Measurements from ENCODE around the gene TMEM187. TPM values are rescaled to one million over a fixed set of nuclear protein-coding genes. Genes with fewer than 3 reads are reported as not detected.

Gene TMEM187
- total and polyA plus RNA-seq, 2 of the 4 experiments (the other 2 are of a cell fraction) = 3.4 to 6.2 TPM

GRCh38 chrX:153945956-153946943 is 26.3 kb upstream of the TMEM187 start (continued):
- TF ChIP-seq MAFK (IDR thresholded peaks at IDR 0.05; ENCODE audit: low read depth, low read length) = no peak

GRCh38 chrX:153947009-153947769 is 25.4 kb upstream of the TMEM187 start:
- Histone ChIP-seq H3K18ac (ENCODE audit: low read depth, low read length) (no peak overlapping the region), H2BK20ac (ENCODE audit: low read depth, low read length) (no peak overlapping the region), H2AK5ac (ENCODE audit: low read depth, low read length) (no peak overlapping the region), H3K56ac (ENCODE audit: extremely low read depth, insufficient read depth, low read length) (no peak overlapping the region), H3K14ac (replicated peaks; ENCODE audit: low read depth, low read length) (no peak overlapping the region), H3K36me3 (ENCODE audit: control insufficient read depth, insufficient read depth, low read length) (peaks cover 23% of the 10 kb centered on the region), H2BK5ac (ENCODE audit: low read depth, low read length, poor library complexity, severe bottlenecking) (no peak overlapping the region), H2BK120ac (ENCODE audit: low read depth, low read length) (no peak overlapping the region), H4K5ac (ENCODE audit: low read depth, low read length) (no peak overlapping the region), H4K91ac (ENCODE audit: insufficient read depth, low read depth, low read length) (no peak overlapping the region), H3K79me1 (ENCODE audit: low read depth in 1 of 2, low read length in 2 of 2) (no peaks in the 10 kb centered on the region; a peak in 1 of 4 replicates), H3K23ac (ENCODE audit: low read depth, low read length) (no peak overlapping the region), H3K4me3 (ENCODE audit: insufficient read depth, low read depth, low read length) (no peak overlapping the region), H3K27ac (ENCODE audit: insufficient read depth, low read length) (no peak overlapping the region), H4K8ac (ENCODE audit: low read depth in 2 of 2, low read length in 2 of 2) (no peak overlapping the region), H4K20me1 (ENCODE audit: insufficient read depth, low read length) (no peaks in the 10 kb centered on the region), H3K4me1 (ENCODE audit: control insufficient read depth, insufficient read depth, low read length) (no peaks in the 10 kb centered on the region), H3K27me3 (ENCODE audit: control insufficient read depth, insufficient read depth, low read length) (no peaks in the 10 kb centered on the region), H3K4me2 (ENCODE audit: low read depth, low read length) (no peak overlapping the region), H2AFZ (replicated peaks; ENCODE audit: low read length, poor library complexity) (no peak overlapping the region), H2BK15ac (ENCODE audit: low read depth, low read length) (no peak overlapping the region), H3K4ac (ENCODE audit: low read depth, low read length) (no peak overlapping the region), H2AK9ac (replicated peaks; ENCODE audit: low read depth, low read length, poor library complexity) (no peak overlapping the region), H3K9me3 (ENCODE audit: control insufficient read depth, insufficient read depth, low read length) (no peaks in the 10 kb centered on the region), H3K9me1 (ENCODE audit: insufficient read depth, low read length) (no peaks in the 10 kb centered on the region), H3K9ac (ENCODE audit: low read depth, low read length) (no peak overlapping the region)
- CTCF ChIA-PET = interaction anchor here (0.5 to 1.3 kb wide), 5 partner anchors 14 to 280 kb away, joined by 3 to 4 read pairs (median 3); no protein-coding TSS in a partner anchor
- DNase-seq (peak; percentile 68), ATAC-seq (ENCODE audit: low read depth) (peak; percentile 91)
- BruUV-seq (replicated peaks) = no TSS peak
- POLR2A ChIA-PET (ENCODE audit: unreplicated experiment) = no interaction called here
- in situ Hi-C loops (cut with MboI; ENCODE audit: low sequenced_read_pairs) = no loop called here
- dilution Hi-C loops (cut with HindIII; ENCODE audit: low sequenced_read_pairs, unreplicated experiment) = no loop called here
- TF ChIP-seq RAD21 (IDR thresholded peaks at IDR 0.05; ENCODE audit: low read length) (peak; percentile 62), FOS (IDR thresholded peaks at IDR 0.05; ENCODE audit: low read depth, low read length) (no peak), MAZ (IDR thresholded peaks at IDR 0.05; ENCODE audit: borderline replicate concordance, low read depth, low read length) (no peak), SMC3 (IDR thresholded peaks at IDR 0.05; ENCODE audit: low read depth, low read length) (peak; percentile 53), CTCF (conservative IDR thresholded peaks at IDR 0.05; ENCODE audit: low read depth, low read length) (peak; percentile 89)
- intact Hi-C loops (cut with micrococcal nuclease) = loop anchor here (1.0 kb wide), 1 partner anchor 183 kb away; the partner anchor contains the start of gene PLXNB3
- 61% methylated on average over 4 of the region's 19 CpGs; no CpG with 5 or more reads in 1 of the 2 experiments for WGBS, 2 experiments (ENCODE audit: extremely low coverage in 2 of 2, insufficient read length in 1 of 2)

All from IMR-90 (cell line).